Measurements from ENCODE around the gene NOP53.
"Not testable (repeated sequence)": the region's sequence is repeated elsewhere in the genome, so short reads cannot be mapped to it uniquely, and the experiment has no call there.

NOP53 gene

DNA sequence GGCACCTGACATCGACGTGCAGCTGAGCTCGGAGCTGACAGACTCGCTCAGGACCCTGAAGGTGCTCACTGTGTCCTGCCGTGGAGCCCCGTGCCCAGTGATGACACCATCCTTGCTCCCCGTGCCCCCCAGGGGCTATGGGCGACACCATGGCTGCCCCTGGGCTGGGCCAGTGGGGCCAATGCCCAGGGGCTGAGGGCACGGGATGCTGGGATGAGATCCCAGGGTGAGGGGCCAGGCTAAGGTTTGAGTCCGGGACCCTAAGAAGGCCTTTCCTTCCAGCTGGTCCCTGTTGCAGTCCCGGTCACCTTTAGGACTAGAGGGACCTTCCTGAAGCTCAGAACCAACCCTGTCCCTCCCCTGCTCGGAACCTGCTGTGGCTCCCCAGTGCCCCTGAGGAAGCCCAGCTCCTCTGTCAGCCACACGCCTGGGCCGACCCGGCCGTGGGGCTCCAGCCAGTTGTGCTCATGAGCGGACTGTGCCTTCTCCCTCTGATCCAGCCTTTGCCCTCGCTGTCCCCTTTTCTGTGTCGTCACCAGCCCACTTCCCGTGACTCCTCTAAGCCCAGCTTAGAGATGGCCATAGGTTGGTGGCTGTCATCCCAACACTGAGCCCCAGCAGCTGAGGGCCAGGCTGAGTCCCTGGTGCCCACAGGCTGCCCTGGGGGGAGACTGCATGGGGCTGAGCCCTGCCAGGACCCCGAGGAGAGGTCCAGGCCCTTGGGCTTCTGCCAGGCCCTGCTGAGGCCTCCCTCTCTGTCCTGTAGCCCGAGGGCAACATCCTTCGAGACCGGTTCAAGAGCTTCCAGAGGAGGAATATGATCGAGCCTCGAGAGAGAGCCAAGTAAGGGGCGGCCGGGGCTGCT is 10.6 kb downstream of the NOP53 start:
- DNase-seq = no peak

DNA sequence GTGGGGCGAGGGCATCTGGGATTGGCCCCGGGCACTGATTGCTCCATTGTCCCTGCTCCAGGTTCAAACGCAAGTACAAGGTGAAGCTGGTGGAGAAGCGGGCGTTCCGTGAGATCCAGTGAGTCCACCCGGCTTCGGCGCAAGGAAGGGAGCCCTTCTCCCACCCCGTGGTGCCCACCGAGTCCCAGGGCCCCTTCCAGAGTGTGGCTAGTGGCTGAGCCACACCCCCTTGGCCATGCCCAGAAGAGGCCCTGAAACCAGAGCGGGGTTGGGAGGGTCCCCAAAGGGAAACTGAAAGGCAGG is 11.2 kb downstream of the NOP53 start:
- DNase-seq = no peak

DNA sequence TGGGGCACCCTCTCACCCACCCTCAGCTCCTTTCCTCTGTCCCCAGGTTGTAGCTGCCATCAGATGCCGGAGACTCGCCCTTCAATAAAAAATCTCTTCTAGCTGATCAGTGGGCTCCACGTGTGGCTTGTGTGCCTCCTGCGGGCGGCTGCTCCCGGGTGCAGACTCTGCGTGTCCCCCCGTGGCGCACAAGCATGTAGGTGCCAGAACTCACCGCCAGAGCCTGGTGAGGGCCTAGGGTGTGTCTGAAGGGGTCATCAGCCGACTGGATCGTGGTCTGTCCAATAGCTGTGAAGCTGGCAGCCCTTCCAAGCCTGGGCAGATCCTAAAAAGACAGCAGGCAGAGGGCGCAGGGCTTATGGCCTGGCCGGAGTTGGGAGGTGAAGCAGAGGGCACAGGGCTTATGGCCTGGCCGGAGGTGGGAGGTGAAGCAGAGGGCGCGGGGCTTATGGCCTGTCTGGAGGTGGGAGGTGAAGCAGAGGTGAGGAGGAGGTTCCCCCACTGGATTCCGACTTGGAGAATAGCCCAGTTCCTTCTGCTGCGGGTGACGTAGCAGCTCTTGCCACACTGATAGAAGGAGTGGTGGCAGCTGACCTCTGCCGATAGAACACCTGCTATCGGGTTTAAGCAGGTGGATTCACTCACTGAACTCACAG is 11.7 kb downstream of the NOP53 start:
- DNase-seq = no peak

DNA sequence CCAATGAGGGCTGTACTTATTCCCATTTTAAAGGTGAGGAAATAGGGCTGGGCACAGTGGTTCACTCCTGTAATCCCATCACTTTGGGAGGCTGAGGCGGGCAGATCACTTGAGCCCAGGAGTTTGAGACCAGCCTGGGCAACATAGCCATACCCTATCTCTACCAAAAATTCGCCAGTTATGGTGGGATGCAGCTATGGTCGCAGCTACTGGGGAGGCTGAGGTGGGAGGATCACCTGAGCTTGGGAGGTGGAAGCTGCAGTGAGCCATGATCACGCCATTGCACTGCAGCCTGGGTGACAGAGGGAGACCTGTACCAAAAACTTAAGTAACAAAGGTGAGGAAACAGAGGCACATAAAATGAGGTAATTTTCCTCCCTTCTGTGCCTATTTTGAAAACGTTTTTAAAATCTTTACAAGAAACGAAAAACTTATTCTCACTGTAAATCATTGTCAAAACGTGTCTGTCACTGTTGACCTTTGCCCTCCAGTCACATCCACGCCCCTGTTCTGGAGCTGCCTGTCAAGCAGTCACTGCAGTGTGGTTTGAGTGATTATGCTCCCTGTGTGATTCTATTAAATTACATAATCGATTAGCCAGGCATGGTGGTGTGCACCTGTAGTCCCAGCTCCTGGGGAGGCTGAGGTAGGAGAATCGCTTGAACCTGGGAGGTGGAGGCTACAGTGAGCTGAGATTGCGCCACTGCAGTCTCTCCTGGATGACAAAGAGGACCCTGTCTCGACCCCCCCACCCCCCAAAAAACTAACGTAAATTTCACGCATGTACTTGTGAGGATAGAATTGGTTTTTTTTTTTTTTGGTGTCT is 12.5 kb downstream of the NOP53 start:
- DNase-seq = no peak

DNA sequence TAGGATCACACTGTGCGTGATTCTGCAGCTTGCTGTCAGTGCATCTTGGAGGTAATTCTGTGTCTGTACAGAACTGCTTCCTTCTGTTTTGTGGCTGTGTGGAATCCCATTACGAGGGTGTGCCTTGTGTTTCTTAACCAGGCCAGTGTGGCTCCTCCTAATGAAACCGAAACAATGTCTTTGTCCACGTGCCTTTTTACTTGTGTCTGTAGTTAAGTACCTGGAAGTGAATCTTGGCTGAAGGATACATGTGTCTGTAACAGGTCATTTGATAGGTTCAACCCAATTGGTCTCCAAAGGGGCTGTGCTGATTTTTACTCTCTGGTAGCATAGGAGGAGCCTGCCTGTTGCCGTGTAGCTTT is 13.1 kb downstream of the NOP53 start:
- no peak for DNase-seq

DNA sequence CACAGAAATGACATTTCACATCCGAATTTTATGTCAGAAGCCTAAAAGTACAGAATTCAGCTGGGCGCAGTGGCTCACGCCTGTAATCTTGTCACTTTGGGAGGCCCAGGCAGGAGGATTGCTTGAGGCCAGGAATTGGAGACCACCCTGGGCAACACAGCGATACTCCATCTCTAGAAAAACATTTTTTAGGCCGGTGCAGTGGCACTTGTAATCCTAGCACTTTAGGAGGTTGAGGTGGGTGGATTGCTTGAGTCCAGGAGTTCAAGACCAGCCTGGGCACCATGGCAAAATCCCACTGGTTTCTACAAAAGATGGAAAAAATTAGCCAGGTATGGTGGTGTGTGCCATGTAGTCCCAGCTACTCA is 15.3 kb downstream of the NOP53 start:
- DNase-seq = no peak

DNA sequence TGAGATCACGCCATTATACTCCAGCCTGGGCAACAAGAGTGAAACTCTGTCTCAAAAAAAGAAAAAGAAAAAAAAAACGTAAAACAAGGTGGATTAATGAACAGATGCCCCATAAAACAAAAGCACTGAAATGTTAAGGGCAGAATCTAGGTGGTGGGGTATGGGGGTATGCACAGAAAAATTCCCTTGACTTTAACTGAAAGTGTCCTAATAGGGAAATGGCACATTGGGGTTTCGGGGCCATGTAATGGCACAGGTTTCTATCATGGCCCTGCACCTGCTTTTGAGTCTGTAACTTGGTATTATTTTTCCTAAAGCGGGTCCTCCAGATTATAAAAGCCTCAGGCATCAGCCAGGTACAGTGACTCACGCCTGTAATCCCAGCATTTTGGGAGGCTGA is 16.2 kb downstream of the NOP53 start:
- no peak for DNase-seq

DNA sequence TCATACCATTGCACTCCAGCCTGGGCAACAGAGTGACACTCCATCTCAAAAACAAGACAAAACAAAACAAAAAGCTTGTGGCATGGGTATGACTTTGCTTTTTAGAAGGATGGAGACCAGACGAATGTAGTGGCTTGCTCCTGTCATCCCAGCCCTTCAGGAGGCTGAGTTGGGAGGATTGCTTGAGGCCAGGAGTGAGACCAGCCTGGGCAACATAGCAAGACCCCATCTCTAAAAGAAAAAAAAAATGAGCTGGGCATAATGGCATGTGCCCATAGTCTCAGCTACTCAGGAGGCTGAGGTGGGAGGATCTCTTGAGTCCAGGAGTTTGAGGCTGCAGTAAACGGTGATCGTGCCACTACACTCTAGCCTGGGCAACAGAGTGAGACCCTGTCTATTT is 16.8 kb downstream of the NOP53 start:
- no peak for DNase-seq

DNA sequence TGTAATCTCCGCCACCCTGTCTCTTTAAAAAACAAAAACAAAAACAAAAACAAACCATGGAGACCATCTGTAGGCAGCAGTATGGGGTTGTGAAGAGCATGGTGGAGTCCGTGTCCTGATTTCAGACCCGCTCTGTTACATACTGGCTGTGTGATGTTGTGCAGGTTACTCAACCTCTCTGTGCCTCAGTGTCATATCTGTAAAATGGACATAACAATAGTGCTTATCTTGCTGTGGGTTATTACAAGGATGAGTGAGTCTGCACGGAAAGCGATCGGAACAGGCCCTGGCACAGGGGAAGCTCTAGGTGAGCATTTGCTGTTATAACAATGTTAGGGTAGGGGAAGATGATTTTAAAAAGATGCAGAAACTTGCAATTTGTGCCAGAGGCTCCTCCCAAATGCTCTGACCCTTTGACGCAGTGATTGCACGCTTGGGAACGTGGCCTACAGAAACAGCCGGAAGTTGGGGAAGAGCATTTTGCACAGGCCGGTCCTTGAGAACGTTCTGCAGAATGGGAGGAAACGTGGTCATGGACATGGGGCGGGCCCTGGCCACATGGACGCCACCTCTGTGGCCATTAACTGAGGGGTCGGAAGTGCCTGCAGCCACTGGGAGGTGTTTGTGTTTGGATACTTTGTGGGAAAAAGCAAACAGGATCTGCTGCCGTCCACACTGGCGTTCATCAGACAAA is 17.4 kb downstream of the NOP53 start:
- no peak for DNase-seq

DNA sequence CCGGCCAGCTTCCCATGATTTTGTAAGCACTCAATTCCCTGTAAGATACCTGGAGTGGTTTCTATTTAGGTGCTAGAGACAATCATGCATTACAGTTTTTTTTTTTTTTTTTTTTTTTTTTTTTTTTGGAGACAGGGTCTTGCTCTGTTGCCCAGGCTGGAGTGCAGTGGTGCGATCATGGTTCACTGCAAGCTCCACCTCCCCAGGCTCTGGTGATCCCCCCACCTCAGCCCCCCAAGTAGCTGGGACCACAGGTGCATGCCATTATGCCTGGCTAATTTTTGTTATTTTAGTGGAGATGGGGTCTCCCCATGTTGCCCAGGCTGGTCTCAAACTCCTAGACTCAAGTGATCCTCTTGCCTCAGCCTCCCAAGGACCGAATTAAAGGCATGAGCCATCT is 19.4 kb downstream of the NOP53 start:
- DNase-seq = not testable (repeated sequence)

DNA sequence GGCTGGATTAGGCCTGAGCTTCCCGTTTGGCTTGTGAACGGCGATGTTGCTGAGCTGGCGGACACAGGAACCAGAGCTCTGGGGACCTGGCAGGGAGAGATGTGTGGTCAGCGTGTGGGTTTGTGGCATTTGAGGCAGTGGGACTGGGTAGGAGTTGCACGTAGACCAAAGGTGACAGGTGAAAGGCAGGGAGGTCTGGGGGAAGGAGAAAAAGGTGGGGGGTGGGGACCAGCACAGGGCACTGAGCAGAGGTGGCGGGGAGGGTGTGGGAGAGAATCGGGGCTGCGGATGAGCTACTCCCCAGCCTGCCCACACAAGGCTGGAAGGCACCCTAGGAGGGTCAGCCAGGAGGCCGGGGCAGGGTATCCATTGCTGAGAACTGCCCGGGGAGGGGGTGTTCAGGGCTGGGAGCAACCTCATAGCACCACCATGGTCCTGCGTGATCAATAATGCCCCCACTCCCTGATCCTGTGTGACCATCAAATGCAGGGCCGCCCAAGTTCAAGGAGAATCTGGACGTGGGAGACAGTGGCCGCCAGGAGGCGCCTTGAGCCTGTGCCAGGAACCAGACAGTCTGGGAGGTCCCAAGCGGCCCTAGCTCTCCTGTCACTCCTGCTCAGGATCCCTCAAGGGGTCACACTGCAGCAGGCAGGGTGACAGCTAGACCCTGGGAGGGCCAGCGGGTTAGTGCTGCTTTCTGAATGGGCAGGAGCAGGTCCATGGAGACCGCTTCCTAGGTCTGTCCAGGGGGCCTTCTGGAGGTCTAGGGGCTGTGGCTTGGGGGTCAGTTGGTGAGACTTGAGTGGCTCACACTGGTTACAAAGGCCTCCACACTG is 20.4 kb downstream of the NOP53 start:
- DNase-seq = no peak

DNA sequence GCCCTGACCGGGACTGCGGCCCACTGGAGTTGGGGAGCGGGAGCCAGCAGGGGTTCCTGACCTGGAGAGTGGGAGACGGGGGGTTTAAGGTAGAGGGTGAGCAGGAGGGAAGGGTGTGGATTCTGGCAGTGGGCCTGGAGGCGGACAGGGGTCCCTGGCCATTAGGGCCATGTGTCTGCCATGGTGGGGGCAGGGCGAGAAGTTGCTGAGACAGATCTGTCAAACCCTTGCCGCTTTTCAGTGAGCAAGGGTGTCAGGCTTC is 20.9 kb downstream of the NOP53 start:
- DNase-seq = no peak

DNA sequence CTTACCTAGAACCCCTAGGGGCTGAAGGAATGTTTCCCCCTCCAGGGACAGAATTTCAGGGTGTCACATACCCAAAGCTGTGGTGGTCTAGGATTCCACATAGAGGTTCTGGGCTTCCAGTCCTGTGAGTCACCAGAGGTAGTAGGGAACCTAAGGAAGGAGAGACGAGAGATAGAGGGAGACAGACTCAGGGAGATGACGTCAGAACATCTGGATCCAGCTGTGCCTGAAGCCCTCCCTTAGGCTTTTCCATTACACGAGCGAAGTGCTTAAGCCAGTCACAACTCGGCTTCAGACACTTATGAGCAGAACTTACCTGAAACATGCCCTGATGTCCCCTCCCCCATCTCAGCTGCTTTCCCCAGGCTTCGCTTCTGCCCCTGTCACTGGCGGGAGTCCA is 21.3 kb downstream of the NOP53 start:
- DNase-seq = no peak

DNA sequence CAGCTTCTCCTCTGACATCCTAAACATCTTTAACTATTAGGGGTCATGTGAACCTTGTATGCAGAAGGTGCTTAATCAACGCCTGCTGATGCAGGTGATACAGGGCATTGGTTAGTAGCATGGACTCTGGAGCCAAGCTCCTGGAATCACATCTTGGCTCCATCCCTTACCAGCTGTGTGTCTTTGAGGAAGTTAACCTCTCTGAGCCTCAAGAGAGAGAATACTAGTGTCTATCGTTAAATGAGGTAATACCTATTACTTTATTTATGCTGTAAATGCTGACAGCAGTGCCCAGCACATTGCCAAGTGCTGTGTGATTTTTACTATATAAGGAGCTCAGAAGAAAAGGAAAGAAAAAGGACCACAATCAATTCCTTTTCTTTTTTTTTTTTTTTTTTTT is 22.0 kb downstream of the NOP53 start:
- DNase-seq = no peak

DNA sequence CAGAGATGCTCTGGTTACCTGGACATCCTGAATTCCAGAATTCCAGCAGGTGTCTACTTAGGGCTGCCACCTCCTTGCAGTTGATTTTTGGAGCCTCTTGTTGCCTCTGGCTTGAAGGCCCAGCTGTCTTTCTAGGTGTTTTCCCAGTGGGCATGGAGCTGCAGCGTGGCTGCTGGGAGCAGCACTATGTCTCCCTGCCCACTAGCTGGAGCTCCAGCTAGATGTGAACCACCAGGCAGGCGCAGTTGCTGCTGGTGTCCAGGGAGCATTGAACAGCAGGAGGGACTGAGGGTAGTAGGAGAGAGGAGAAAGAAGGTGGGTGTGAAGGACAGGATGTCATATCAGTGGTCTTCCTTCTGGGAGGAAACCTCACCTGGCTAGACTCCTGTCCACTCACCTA is 23.3 kb downstream of the NOP53 start:
- no peak for DNase-seq

DNA sequence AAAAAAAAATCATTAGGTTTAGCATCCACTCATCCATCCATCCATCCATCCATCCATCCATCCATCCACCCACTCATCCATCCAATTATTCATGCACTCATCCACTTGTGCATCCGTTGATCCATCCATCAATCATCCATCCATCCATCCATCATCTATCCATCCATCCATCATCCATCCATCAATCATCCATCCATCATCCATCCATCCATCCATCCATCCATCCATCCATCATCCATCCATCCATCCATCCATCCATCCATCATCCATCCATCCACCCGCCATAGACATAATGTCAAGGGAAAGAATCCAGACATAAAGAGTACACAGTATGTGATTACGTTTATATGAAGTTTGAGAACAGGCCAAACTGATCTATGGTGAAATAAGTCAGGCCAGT is 24.2 kb downstream of the NOP53 start:
- no peak for DNase-seq

DNA sequence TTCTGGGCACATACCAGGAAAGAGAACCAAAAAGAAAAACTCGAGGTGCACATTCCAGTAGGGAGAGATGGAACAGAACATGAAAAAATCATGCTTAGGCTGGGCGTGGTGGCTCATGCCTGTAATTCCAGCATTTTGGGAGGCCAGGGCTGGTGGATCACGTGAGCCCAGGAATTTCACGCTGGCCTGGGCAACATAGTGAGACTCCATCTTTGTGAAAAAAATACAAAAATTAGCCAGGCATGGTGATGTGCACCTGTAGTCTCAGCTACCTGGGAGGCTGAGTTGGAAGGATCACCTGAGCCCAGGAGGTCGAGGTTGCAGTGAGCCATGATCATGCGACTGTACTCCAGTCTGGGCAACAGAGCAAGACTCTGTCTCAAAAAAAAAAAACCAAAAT is 25.9 kb downstream of the NOP53 start:
- DNase-seq = not testable (repeated sequence)

DNA sequence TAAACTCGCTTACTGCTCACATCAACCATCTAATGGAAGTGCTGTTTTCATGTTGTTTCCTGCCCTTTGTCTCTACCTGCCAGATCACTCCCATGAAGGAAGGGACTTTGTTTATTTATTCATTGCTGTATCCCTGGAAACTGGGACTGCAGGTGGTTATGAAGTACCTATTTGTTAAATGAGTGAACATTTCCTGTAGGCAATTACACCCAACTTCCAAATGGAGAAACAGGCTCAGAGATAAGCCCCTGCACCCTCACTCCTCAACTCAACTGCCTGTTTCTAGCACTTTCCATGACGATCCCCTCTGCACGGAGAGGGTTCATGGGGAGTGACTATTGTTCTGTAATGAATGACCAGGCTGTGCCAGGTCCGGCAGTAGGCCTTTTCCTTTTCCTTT is 31.2 kb downstream of the NOP53 start:
- no peak for DNase-seq

DNA sequence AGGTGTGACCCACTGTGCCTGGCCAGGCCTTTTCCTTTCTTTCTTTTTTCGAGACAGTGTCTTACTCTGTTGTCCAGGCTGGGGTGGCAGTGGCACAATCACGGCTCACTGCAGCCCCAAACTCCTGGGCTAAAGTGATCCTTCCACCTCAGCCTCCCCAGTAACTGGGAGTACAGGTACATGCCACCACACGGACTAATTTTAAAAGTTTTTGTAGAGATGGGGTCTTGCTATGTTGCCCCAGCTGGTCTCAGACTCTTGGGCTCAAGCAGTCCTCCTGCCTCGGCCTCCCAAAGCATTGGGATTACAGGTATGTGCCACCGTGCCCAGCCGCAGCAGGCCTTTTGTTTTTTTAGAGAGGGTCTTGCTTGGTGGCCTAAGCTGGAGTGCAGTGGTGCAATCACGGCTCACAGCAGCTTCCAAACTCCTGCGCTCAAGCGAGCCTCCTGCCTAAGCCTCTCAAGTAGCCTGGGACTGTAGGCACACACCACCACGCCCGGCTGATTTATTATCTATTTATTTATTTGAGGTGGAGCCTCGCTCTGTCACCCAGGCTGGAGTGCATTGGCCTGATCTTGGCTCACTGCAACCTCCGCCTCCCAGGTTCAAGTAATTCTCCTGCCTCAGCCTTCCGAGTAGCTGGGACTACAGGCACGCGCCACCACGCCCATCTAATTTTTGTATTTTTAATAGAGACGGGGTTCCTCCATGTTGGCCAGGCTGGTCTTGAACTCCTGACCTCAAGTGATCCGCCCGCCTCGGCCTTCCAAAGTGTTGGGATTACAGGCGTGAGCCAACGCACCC is 32.1 kb downstream of the NOP53 start:
- DNase-seq = not testable (repeated sequence)

DNA sequence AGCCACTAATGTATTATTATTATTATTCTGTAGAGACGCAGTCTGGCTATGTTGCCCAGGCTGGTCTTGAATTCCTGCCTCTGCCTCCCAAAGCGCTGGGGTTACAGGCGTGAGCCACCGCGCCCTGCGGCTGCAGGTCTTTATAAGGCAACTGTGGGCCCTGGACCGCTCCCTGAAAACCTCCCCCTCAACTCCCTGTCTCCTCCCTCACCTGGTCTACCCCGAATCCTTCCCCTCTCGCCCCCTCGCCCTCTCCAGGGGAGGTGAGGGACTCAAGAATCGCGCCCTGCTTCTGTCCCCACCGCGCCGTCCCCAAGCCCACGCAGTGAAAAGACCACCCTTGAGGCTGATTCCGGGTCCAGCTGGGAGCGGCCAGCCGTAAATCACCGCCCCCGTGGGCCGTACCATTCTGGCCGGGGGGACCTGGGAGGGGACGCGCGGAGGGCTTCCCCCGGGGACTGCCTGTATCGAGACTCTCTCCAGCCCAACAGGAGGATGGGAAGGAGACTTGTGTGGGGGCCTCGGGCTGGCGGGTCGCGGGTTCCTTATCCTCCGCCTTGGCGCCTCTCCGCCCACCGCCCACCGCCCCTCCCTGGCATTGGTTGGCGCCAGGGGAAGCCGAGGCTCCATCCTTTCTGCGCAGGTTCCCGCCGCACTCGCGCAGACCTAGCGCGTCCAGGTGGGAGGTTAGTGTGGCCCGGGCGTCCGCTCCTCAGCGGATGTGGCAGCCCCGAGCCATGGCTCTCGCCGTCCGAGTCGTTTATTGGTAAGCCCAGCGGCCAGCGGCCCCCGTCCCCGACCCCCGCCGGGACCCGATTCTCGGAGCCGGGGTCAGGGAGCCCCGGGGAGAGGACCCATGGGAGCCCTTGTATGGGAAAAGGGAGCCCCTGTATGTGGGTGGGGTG is 33.0 kb downstream of the NOP53 start, which contains the start of gene SELENOW:
TSS of gene SELENOW (plus strand) at position 655 of the 905 bp plus-strand sequence. CDS start at position 738, 83 bp downstream.
- DNase-seq = peak; percentile 77

DNA sequence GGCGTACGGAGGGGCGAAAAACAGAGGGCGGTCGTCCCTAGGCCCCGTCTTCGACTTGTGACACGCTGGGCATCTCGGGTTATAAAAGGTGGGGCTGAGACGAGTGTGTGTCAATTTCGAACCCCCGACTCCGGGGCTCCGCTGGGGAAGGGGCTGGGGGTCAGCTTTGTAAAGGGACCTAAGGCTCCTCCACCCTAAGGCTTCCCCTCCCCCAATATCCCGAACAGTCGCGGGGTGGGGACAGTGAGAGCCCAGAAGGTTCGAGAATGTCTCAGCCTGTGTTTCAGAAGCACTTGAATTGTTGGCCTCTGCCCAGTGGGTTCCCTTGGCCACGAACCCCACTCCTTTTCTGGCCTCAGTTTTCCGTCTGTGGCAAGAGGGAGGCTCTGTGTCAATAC is 33.6 kb downstream of the NOP53 start:
- DNase-seq = no peak

Measured in CD4-positive, alpha-beta T cell treated with Interleukin-15 for 1 hour (primary cell).